ENCODE data around the gene SLC1A3. TPM values are rescaled to one million over a fixed set of nuclear protein-coding genes. Genes with fewer than 3 reads are reported as not detected.

SLC1A3 gene
- total and polyA plus RNA-seq, 2 of the 4 experiments (the other 2 are of a cell fraction) = 0.27 to 1.3 TPM

DNA sequence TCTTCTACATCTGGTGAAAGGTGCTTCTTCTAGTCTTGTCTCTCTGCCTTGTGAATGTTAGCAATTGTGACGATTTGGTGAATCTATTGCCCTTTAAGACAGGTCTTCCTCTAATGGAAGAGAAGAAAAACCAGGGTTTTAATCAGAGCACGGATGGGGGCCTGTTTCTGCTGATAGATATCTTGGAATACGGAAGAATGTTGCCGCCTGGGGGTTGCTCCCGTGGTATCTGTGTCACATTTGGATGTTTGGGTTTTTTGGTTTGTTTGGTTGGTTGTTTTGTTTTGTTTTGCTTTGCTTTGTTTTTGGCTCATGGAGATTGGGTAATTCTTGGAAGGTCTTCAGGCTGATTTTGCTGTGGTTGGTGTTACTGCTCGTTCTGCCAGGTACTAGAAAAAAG, 9.7 kb upstream of the SLC1A3 start:
- intact Hi-C loops (cut with micrococcal nuclease) = no loop called here
- H3K18ac ChIP-seq (ENCODE audit: low read depth, low read length) = no peak overlapping the region
- H3K27ac ChIP-seq (ENCODE audit: insufficient read depth, low read length) = no peak overlapping the region
- peaks cover 2% of the 10 kb centered on the region for H3K27me3 ChIP-seq (ENCODE audit: control insufficient read depth, insufficient read depth, low read length)
- no peak overlapping the region for H2BK20ac ChIP-seq (ENCODE audit: low read depth, low read length)
- no peak overlapping the region for H3K9ac ChIP-seq (ENCODE audit: low read depth, low read length)
- H4K20me1 ChIP-seq (ENCODE audit: insufficient read depth, low read length) = no peaks in the 10 kb centered on the region
- H3K4ac ChIP-seq (ENCODE audit: low read depth, low read length) = no peak overlapping the region
- H2BK5ac ChIP-seq (ENCODE audit: low read depth, low read length, poor library complexity, severe bottlenecking) = no peak overlapping the region
- H4K5ac ChIP-seq (ENCODE audit: low read depth, low read length) = no peak overlapping the region
- no peaks in the 10 kb centered on the region for H3K79me1 ChIP-seq (ENCODE audit: low read depth in 1 of 2, low read length in 2 of 2)
- no peak overlapping the region for H3K4me3 ChIP-seq (ENCODE audit: insufficient read depth, low read depth, low read length)
- no peak for TF ChIP-seq MXI1 (IDR thresholded peaks at IDR 0.05; ENCODE audit: borderline replicate concordance, low read depth, low read length)
- ChIA-PET POLR2A (ENCODE audit: unreplicated experiment) (no interaction called here), CTCF (no interaction called here)
- H2AFZ ChIP-seq (replicated peaks; ENCODE audit: low read length, poor library complexity) = no peak overlapping the region
- BruUV-seq (replicated peaks) = no TSS peak
- H3K36me3 ChIP-seq (ENCODE audit: control insufficient read depth, insufficient read depth, low read length) = no peaks in the 10 kb centered on the region
- ATAC-seq (ENCODE audit: low read depth) (no peak), DNase-seq (no peak)
- WGBS, 2 experiments (ENCODE audit: extremely low coverage in 2 of 2, insufficient read length in 1 of 2) = no CpG with 5 or more reads among the region's 6 CpGs
- in situ Hi-C loops (cut with MboI; ENCODE audit: low sequenced_read_pairs) = no loop called here
- no peaks in the 10 kb centered on the region for H3K9me3 ChIP-seq (ENCODE audit: control insufficient read depth, insufficient read depth, low read length)
- no peak overlapping the region for H3K4me2 ChIP-seq (ENCODE audit: low read depth, low read length)
- H3K23ac ChIP-seq (ENCODE audit: low read depth, low read length) = no peak overlapping the region
- H4K91ac ChIP-seq (ENCODE audit: insufficient read depth, low read depth, low read length) = no peak overlapping the region
- H2AK9ac ChIP-seq (replicated peaks; ENCODE audit: low read depth, low read length, poor library complexity) = no peak overlapping the region
- H2AK5ac ChIP-seq (ENCODE audit: low read depth, low read length) = no peak overlapping the region
- no peaks in the 10 kb centered on the region; the same call in 1 of the 2 replicates for H3K9me1 ChIP-seq (ENCODE audit: insufficient read depth, low read length)
- H2BK15ac ChIP-seq (ENCODE audit: low read depth, low read length) = no peak overlapping the region
- no peak overlapping the region for H3K14ac ChIP-seq (replicated peaks; ENCODE audit: low read depth, low read length)
- H2BK120ac ChIP-seq (ENCODE audit: low read depth, low read length) = no peak overlapping the region
- H3K4me1 ChIP-seq (ENCODE audit: control insufficient read depth, insufficient read depth, low read length) = no peaks in the 10 kb centered on the region
- dilution Hi-C loops (cut with HindIII; ENCODE audit: low sequenced_read_pairs, unreplicated experiment) = no loop called here
- no peak overlapping the region for H4K8ac ChIP-seq (ENCODE audit: low read depth in 2 of 2, low read length in 2 of 2)
- H3K56ac ChIP-seq (ENCODE audit: extremely low read depth, insufficient read depth, low read length) = no peak overlapping the region
